ENCODE results near the gene HTD2. TPM values are rescaled to one million over a fixed set of nuclear protein-coding genes. Genes with fewer than 3 reads are reported as not detected.

HTD2 gene
- total RNA-seq, 1 experiment from 2014 or later, result 14.3 TPM

DNA sequence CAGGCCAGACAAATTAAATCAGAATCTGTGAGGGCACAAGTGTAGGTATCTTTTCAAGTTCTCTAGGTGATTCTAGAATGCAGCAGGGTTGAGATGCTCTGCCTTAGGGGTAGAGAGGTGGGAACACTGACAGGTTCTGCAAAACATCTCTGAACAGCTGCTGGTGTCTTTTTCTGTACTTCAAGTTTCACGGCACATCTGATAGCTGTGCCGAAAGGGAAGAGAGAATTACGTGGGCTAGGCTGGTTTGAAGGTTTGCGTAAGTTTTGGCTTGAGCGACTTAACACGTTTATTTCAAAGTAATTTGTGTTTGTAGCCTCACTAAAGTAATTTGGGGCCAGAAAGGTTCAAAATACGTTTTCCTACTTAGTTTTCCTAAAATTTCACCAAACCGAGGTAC lies 48.9 kb downstream of the HTD2 start:
- DNase-seq (ENCODE audit: low read depth), result no peak

DNA sequence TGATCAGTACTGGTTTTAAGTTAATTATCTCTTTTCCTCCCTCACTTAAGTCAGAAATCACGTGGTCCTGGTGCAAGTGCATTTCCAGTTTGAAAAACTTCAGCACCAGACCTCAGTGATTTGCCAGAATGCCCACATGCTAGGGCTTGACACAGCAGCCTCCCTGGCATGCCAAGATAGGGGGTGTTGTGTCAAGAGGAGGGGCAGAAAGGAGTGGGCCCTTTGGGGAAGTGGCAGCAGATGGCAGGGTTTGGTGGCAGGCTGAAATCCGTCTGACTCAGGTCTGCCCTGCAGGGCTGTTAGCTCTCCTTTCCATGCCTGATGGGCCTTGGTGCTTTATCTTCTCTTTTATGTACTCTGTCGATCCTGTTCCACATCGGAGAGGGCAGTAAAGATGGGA lies 49.7 kb downstream of the HTD2 start:
- no peak for DNase-seq (ENCODE audit: low read depth)

DNA sequence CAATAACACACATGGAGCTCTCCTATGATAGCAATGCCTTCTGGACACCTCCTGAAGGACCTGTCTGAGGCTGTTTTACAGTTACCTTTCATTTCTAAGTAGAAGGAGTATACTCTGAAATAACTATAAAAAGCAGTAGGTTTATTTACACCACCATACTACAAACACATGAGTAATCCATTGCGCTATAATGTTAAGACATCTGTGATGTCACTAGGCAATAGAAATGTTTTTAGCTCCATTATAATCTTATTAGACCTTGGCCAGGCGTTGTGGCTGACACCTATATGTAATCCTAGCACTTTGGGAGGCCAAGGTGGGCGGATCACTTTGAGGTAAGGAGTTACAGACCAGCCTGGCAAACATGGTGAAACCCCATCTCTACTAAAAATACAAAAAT lies 51.1 kb downstream of the HTD2 start:
- no peak for DNase-seq (ENCODE audit: low read depth)

DNA sequence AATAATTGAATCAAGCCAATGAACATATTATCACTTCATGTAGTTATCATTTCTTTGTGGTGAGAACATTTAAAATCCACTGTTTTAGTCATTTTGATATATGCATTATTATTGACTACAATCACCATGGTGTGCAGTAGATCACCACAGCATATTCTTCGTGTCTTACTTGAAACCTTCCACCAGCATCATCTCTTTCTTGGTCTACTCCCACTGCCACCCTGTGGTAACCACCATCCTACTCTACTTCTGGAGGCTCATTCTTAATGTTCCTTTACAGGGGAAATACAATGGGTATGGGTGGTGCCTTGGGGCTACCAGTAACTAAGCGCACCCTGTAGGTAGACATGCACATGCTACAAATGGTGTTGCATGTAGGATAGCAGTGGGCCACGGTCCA lies 51.8 kb downstream of the HTD2 start:
- DNase-seq (ENCODE audit: low read depth), result no peak

DNA sequence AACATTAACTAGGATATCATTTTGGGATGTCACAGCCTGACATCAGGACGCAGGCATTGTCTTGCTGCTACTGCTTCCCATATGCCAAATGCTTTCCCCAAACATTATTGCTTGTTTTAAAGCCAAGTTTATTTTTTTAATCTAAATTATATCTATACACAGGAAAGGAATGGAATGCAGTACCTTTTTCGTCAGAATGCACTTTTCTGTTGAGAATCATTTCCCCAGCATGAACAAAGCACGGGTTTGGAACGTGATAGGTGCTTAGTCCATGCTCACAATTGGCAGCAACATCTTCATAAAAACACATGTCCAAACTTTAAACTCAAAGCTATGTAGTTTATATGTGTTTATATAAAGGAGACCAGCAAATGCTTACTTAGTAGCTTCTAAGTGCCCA lies 52.5 kb downstream of the HTD2 start:
- no peak for DNase-seq (ENCODE audit: low read depth)

DNA sequence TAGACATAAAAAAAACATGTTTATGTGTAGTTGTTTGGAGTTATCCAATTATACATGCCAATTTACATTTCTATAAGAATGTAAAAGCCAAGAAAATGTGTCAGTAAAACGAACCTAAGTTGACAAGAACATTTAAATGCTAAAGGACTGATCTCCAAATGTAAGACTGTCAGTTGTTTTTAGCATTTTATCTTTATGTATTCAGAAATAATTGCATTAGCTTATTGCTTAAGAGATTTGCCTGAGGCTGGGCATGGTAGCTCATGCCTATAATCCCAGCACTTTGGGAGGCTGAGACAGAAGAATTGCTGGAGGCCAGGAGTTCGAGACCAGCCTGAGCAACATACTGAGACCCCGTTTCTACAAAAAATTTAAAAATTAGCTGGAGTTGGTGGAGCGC lies 53.3 kb downstream of the HTD2 start:
- DNase-seq (ENCODE audit: low read depth), result no peak

DNA sequence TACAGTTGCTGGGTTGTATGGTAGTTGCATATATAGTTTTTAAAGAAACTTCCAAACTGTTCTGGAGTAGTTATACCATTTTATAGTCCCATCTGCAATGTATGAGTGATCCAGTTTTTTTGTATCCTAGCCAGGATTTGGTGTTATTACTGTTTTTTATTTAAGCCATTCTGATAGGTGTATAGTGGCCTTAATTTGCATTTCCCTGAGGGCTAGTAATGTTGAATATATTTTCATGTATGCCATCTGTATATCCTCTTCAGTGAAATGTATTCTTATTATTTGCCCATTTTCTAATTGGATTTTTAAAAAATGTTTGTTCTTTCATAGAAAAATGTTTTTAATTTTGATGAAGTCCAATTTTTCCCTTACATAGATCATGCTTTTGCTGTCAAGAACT lies 55.5 kb downstream of the HTD2 start:
- no peak for DNase-seq (ENCODE audit: low read depth)

DNA sequence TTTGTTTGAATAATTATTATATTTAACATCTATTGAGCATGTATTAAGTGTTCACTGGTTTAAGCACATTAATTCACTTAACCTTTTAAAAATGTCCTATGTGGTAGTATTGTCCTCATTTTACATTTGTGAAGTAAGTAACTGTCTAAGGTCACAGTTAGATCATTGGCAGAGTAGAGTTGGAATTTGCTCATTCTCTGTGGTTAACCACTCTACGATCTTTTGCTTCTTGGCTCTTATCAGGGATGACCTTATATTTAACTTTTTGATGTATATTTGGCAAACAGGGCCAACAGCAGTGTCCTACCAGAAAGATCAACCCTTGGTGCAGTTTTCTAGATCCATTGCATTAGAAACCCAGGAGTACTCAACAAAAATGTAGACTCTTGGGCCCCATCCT lies 60.4 kb downstream of the HTD2 start:
- peak; percentile 48 for DNase-seq (ENCODE audit: low read depth)

DNA sequence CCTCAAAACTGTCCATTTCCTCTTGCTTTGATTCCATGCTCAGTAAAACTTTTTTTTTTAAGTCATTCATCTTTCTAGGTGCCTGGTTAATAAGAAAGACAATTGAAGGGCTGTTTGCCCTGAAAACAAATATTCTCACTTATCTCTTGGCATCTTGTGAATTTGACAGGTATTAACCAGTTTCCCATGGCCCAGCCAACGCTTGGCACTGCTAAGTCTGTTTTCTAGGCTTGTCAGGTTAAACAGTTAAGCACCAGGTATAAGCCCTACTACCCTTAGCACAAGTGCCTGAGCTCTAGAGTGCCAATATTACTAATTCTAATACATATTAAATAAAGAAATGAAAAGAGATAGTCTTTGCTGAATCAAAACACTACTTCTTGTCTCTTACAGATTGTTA lies 62.7 kb downstream of the HTD2 start:
- DNase-seq (ENCODE audit: low read depth), result no peak

Other genes with a start within 250 kb of the HTD2 start
- gene DNASE1L3, start 95.5 kb upstream of the HTD2 start, total RNA-seq (2014; rRNA removed), result not detected in 2 replicates
- gene ABHD6, start 68.7 kb upstream of the HTD2 start, total RNA-seq (2014; rRNA removed), result 10.2 and 11.0 TPM in 2 replicates
- 11.4 and 13.2 TPM in 2 replicates for gene RPP14, start 275 bp upstream of the HTD2 start, total RNA-seq (2014; rRNA removed)
- 45.9 and 50.3 TPM in 2 replicates for gene PXK, start 26.4 kb downstream of the HTD2 start, total RNA-seq (2014; rRNA removed)
- 111 and 150 TPM in 2 replicates for gene PDHB, start 127.3 kb downstream of the HTD2 start, total RNA-seq (2014; rRNA removed)
- gene KCTD6, start 185.6 kb downstream of the HTD2 start, total RNA-seq (2014; rRNA removed), result 7.1 and 10.7 TPM in 2 replicates
- 2.4 and 2.7 TPM in 2 replicates for gene ACOX2, start 230.7 kb downstream of the HTD2 start, total RNA-seq (2014; rRNA removed)